GM21737 (cell line): ENCODE data around the gene ACOT13.
"Not testable (repeated sequence)": the region's sequence is repeated elsewhere in the genome, so short reads cannot be mapped to it uniquely, and the experiment has no call there.

Experiments used
- ATAC-seq: cut with Tn5 transposase; IDR thresholded peaks from one replicate; pipeline ENCODE4 v1.9.1; 2021; ENCODE audit warnings: mild to moderate bottlenecking, moderate library complexity; ENCODE audit not compliant: unreplicated experiment

ACOT13 gene

GRCh38 chr6:24691550-24691949 lies 24.7 kb downstream of the ACOT13 start:
- ATAC-seq, result no peak

GRCh38 chr6:24692003-24692402 lies 25.1 kb downstream of the ACOT13 start:
- ATAC-seq, result no peak

DNA sequence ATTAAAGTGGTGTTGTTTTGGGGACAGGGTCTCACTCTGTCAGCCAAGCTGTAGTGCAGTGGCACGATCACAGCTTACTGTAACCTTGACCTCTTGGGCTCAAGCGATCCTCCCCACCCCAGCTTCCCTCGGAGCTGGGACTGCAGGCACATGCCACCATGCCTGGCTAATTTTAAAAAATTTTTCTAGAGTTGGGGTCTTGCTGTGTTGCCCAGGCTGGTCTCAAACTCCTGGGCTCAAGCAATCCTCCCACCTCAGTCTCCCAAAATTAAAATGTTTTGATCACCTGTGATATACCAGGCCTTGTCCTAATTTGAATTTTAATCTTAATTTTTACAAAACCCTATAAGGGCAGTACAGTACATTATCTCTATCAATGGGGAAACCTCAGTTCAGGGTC lies 25.5 kb downstream of the ACOT13 start:
- ATAC-seq, result no peak

DNA sequence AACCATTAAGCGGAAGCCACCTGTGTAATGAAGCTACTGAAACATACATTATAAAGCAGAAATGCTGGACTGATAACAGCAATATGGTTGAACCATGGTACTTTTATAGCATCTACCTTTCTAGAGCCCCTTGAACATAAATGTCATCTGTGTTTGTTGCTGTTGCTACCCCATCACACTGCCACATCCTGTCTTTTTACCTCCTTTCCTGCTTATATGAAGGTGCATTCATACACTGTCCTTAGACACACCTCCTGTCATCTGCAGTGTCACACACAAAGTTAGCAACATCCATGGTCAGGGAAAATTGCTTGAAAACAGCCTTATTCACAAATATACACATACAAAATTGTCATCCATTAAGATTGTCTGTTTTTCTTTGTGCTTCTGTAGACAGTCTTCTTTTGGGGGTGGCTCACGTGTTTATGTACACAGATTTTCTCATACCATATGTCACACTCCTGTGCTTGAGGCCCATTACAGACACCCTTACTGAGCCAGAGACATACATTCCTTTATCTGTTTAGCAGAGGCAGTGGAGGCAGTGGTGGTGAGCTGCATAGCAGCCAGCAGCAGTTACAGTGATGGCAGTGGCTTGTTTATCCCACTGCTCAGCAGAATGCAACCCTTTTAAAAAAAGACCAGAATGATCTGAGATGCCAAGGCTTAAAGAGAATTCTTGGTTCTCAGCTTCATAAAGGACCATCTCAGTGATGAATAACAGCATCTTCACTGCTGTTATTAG lies 26.1 kb downstream of the ACOT13 start:
- ATAC-seq, result no peak

GRCh38 chr6:24694198-24694597 lies 27.3 kb downstream of the ACOT13 start:
- no peak for ATAC-seq

DNA sequence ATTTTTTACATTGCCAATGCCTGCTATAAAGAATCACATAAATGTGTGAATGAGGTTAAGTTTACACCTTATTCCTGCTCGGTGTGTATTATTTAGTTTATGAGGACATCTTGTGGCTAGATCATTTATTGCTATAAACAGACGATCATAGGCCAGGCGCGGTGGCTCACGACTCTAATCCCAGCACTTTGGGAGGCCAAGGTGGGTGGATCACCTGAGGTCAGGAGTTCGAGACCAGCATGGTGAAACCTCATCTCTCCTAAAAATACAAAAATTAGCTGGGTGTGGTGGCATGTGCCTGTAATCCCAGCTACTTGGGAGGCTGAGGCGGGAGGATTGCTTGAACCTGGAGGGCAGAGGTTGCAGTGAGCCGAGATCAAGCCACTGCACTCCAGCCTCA lies 28.8 kb downstream of the ACOT13 start:
- peak; percentile 70 for ATAC-seq

GRCh38 chr6:24696097-24696496 lies 29.2 kb downstream of the ACOT13 start:
- ATAC-seq, result no peak

DNA sequence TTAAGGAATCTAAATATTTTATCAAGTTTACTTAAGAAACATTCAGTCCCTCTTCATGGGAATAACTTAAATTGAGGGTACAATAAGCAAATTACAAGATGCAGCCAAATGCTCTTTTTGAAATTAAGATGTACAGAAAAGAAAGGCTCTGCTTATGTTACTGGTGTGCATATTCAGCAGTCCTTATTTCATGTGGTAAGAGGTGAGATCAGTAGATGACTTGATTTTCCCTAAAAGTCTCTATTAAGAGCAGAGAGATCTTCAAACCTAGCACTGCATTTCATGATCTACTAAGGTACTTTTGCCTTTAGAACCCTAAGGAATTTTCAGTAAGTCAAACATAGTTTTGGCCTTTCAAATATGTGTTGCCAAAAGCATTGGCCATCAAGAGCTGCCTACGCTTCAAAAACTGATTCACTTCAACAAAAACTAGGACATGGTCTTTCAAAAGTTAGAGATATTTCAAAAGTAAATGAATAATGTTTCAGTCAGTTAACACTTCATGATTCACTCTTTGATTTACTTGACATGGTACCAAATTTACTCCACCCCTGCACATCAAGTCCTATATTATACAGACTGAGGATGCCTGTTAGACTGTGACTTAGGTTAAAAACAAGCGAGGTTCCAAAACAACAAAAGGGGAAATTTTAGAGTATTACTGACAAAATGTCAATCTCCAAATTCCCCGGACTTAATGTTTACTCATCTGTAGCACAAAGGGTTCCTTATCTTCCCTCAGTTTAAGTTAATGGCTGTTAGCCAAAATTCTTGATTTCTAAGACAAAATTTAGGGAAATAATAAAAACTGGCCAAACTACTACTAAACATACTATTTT lies 32.9 kb downstream of the ACOT13 start:
- ATAC-seq, result no peak

DNA sequence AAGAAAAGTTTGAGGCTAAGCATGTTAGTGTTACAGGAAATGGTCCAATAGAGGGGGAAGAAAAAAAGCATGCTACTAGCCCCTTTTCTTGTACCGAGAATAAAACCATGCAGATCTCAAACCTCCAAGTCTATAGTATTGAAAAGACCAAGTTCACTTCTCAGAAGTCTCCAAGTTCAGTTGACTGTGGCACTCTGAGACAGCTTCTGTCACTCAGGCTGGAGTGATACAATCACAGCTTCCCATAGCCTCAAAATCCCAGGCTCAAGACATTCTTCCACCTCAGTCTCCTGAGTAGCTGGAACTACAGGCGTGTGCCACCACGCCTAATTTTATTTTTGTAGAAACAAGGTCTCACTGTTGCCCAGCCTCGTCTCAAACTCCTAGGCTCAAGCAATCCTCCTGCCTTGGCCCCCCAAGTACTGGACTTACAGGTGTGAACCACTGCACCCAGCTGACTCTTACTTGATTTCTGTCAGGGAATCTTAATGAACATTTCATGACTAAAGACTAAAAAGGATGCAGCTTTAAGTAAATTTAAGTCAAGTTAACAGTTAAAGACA lies 35.9 kb downstream of the ACOT13 start:
- ATAC-seq, result no peak

DNA sequence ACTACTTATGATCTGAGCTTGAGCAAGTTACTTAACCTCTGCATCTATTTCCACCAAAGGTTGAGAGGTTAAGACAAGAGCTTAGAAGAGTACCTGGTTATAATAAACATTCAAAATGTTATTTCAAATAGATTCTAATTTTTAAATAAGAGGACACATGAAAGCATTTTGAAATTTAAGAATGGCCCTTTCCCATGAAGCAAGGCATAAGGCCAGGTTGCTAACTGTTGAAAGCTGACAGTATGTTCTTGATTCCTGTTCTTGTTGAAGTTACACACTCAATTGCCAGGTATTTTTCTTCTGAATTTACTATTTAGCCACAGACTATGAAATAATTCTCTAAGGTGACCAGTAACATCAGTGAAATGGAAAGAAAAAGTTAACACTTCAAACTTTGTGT lies 37.6 kb downstream of the ACOT13 start:
- ATAC-seq, result no peak

DNA sequence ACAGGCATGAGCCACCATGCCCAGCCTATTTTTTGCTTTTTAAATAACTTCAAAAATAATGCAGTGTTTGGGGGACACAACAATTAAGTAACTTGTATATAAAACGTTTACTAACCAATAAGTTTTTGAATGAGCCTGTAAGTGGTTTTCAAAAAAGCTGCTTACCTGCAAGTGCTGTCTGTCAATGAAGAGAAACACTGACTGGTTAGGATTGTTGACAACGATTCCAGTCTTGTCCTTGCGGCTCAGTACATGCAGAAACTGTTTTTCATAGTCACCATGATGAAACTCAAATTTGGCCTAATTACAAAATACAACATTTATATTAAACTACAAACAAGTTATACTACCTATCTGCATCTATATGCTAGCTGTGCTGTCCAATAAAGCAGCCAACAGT lies 41.7 kb downstream of the ACOT13 start:
- ATAC-seq, result no peak

GRCh38 chr6:24709014-24709711 lies 42.3 kb downstream of the ACOT13 start:
- no peak for ATAC-seq

GRCh38 chr6:24710519-24711303 lies 43.8 kb downstream of the ACOT13 start:
- ATAC-seq, result no peak

DNA sequence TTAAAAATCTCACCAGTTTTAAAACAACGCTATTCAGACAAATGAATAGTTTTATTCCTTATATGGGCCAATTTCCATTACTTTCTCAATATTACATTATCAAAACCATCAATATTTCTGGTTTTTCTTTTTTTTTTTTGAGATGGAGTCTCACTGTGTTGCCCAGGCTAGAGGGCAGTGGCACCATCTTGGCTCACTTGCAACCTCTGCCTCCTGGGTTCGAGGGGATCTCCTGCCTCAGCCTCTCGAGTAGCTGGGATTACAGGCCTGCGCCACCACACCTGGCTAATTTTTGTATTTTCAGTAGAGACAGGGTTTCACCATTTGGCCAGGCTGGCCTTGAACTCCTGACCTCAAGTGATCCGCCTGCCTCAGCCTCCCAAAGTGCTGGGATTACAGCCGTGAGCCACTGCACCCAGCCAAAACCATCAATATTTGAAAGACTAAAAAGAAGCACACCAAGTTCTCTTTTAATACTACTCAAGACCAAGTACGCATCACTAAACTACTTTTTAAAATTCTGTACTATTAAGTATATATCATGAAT lies 49.8 kb downstream of the ACOT13 start:
- not testable (repeated sequence) for ATAC-seq

- no peak for ATAC-seq
These were observed 51.7 kb downstream of the ACOT13 start for GRCh38 chr6:24718449-24719124.

GRCh38 chr6:24719125-24719971 lies 52.5 kb downstream of the ACOT13 start, which contains the start of gene C6orf62:
Gene C6orf62, minus strand, starts transcription at chr6:24719154. Its CDS starts 486 bp downstream, at chr6:24718668.
- no peak for ATAC-seq

DNA sequence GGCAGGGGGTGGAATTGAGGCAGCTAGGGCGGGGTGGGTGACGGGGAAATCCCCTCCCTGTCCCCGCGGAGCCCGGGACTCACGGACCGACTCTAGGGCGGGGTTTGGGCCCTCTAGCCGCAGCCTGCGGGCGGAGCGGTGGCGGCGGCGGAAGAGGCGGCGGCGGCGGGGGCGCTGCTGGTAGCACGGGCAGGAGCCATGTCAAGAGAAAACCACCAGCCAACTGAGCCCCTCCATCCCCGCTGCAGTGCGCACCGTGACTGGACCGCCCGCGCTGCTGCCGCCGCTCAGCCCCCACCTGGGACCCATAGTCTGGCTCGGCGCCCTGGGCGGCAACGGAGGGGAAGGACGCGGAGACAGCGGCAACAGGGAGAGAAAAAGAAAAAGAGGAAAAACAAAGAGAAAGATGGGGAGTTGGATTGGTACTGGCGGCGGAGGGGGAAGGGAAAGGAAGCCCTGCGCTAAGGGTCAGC lies 53.3 kb downstream of the ACOT13 start:
- ATAC-seq, result no peak
